Neural cell (in vitro differentiated cells): ENCODE results near the gene EMC7. TPM values are rescaled to one million over a fixed set of nuclear protein-coding genes. Genes with fewer than 3 reads are reported as not detected.

Experiments used
- H2AFZ ChIP-seq: fragments of 200-600, 300-800 bp; sonication (generic), shearing (Covaris generic); 2 replicates; pipeline ENCODE4 v1.6.0; 2014; ENCODE audit warnings: low read depth, mild to moderate bottlenecking, antibody characterized with exemption, low read length, moderate library complexity
- H3F3A ChIP-seq: fragments of 200-600 bp; shearing (Covaris generic); 2 replicates; pipeline ENCODE4 v1.6.1; 2016; ENCODE audit warnings: mild to moderate bottlenecking, moderate library complexity, mixed read lengths, antibody characterized with exemption, low read length; ENCODE audit not compliant: insufficient read depth, poor library complexity, severe bottlenecking
- H3K27ac ChIP-seq: fragments of 200-600, 300-800 bp; sonication (generic), shearing (Covaris generic); 2 replicates; pipeline ENCODE4 v1.5.1; 2014; ENCODE audit warnings: mild to moderate bottlenecking, low read length, moderate library complexity
- H3K27me3 ChIP-seq: fragments of 300-800, 200-600 bp; sonication (generic), shearing (Covaris generic); 2 replicates; pipeline ENCODE4 v1.6.0; 2014; ENCODE audit warnings: mild to moderate bottlenecking, low read depth, low read length, moderate library complexity; ENCODE audit not compliant: insufficient read depth
- H3K36me3 ChIP-seq: fragments of 300-800, 200-600 bp; sonication (generic), shearing (Covaris generic); 2 replicates; pipeline ENCODE4 v1.5.1; 2014; ENCODE audit warnings: mild to moderate bottlenecking, antibody characterized with exemption, low read length, moderate library complexity; ENCODE audit not compliant: insufficient read depth
- H3K4me2 ChIP-seq: fragments of 300-800, 200-600 bp; sonication (generic), shearing (Covaris generic); 2 replicates; pipeline ENCODE4 v1.6.0; 2014; ENCODE audit warnings: mild to moderate bottlenecking, low read length
- H3K4me3 ChIP-seq: fragments of 300-800, 200-600 bp; sonication (generic), shearing (Covaris generic); 2 replicates; pipeline ENCODE4 v1.5.1; 2014; ENCODE audit warnings: mild to moderate bottlenecking, low read length, moderate library complexity
- H3K79me2 ChIP-seq: fragments of 200-600 bp; shearing (Covaris generic); replicated peaks from 2 replicates; pipeline ENCODE4 v1.6.0; 2014; ENCODE audit warnings: mild to moderate bottlenecking, low read length, moderate library complexity; ENCODE audit not compliant: insufficient read depth
- H3K9ac ChIP-seq: fragments of 300-800, 200-600 bp; sonication (generic), shearing (Covaris generic); 2 replicates; pipeline ENCODE4 v1.6.1; 2016; ENCODE audit warnings: mild to moderate bottlenecking, low read length, mixed read lengths
- H3K9me2 ChIP-seq: fragments of 200-600 bp; shearing (Covaris generic); 2 replicates; pipeline ENCODE4 v1.6.1; 2016; ENCODE audit warnings: mild to moderate bottlenecking, low read length, mixed read lengths; ENCODE audit not compliant: insufficient read depth
- H3K9me3 ChIP-seq: fragments of 200-600, 300-800 bp; sonication (generic), shearing (Covaris generic); 2 replicates; pipeline ENCODE4 v1.6.1; 2016; ENCODE audit warnings: mild to moderate bottlenecking, mixed run types, low read length, moderate library complexity, mixed read lengths
- H4K20me1 ChIP-seq: fragments of 200-600 bp; shearing (Covaris generic); 2 replicates; pipeline ENCODE4 v1.6.1; 2016; ENCODE audit warnings: mild to moderate bottlenecking, mixed run types; ENCODE audit not compliant: insufficient read depth
- CTCF ChIP-seq: fragments of 450-650 bp; IDR thresholded peaks from 2 replicates; pipeline ENCODE4 v1.5.1; 2014; ENCODE audit warnings: antibody characterized with exemption, mild to moderate bottlenecking, moderate library complexity; ENCODE audit not compliant: poor library complexity, severe bottlenecking
- EP300 ChIP-seq: fragments of 450-650 bp; conservative IDR thresholded peaks from 2 replicates; pipeline ENCODE4 v1.6.1; 2014; ENCODE audit warnings: antibody characterized with exemption, mild to moderate bottlenecking, moderate library complexity; ENCODE audit not compliant: poor library complexity, severe bottlenecking
- EZH2 ChIP-seq: fragments of 200-600, 300-800 bp; shearing (Covaris generic), sonication (generic); IDR thresholded peaks from 2 replicates; pipeline ENCODE4 v1.6.1; 2014; ENCODE audit warnings: antibody characterized with exemption, low read length, borderline replicate concordance, mild to moderate bottlenecking; ENCODE audit not compliant: insufficient read depth, poor library complexity, severe bottlenecking
- MXI1 ChIP-seq: fragments of 450-650 bp; conservative IDR thresholded peaks from 2 replicates; pipeline ENCODE4 v1.6.1; 2014; ENCODE audit warnings: antibody characterized with exemption, mild to moderate bottlenecking; ENCODE audit not compliant: poor library complexity, severe bottlenecking
- POLR2AphosphoS5 ChIP-seq: IDR thresholded peaks from 2 replicates; pipeline ENCODE4 v1.6.1; 2012
- RAD21 ChIP-seq: fragments of 450-650 bp; conservative IDR thresholded peaks from 2 replicates; pipeline ENCODE4 v1.6.1; 2014; ENCODE audit warnings: antibody characterized with exemption, mild to moderate bottlenecking, moderate library complexity
- REST ChIP-seq: IDR thresholded peaks from 2 replicates; pipeline ENCODE4 v1.6.1; 2012; ENCODE audit warnings: borderline replicate concordance
- SMC3 ChIP-seq: fragments of 450-650 bp; conservative IDR thresholded peaks from 2 replicates; pipeline ENCODE4 v1.6.1; 2014; ENCODE audit warnings: antibody characterized with exemption, mild to moderate bottlenecking, moderate library complexity; ENCODE audit not compliant: poor library complexity
- TAF1 ChIP-seq: IDR thresholded peaks from 2 replicates; pipeline ENCODE4 v1.6.1; 2012; ENCODE audit warnings: low read depth
- polyA plus RNA-seq: library from polyadenylated mRNA; depleted of rRNA; stranded (reverse); fragments of >200 nt; gene quantifications from 2 replicates; pipeline ENCODE4 v1.2.3, GENCODE V29; 2014

EMC7 gene
- polyA plus RNA-seq, 1 donor from 2014 or later, result 65.7 TPM

GRCh38 chr15:34084086-34084485 is 17.6 kb downstream of the EMC7 start:
- no peaks in the 10 kb centered on the region for H3K79me2 ChIP-seq
- H4K20me1 ChIP-seq, result no peaks in the 10 kb centered on the region
- H3K27ac ChIP-seq, result no peak overlapping the region
- no peaks in the 10 kb centered on the region for H3K9me2 ChIP-seq
- TF ChIP-seq EP300, result no peak
- TF ChIP-seq MXI1, result no peak
- no peak for TF ChIP-seq REST
- no peak for TF ChIP-seq RAD21
- no peak for TF ChIP-seq EZH2
- no peak for TF ChIP-seq CTCF
- no peak for TF ChIP-seq POLR2AphosphoS5
- TF ChIP-seq TAF1, result no peak
- TF ChIP-seq SMC3, result no peak
- H3K4me3 ChIP-seq, result no peak overlapping the region
- H2AFZ ChIP-seq, result no peak overlapping the region
- H3F3A ChIP-seq, result no peaks in the 10 kb centered on the region
- H3K27me3 ChIP-seq, result no peaks in the 10 kb centered on the region
- no peak overlapping the region for H3K4me2 ChIP-seq
- no peak overlapping the region for H3K9ac ChIP-seq
- H3K36me3 ChIP-seq, result no peaks in the 10 kb centered on the region
- H3K9me3 ChIP-seq, result no peaks in the 10 kb centered on the region

- H3K4me2 ChIP-seq, result no peak overlapping the region
- H2AFZ ChIP-seq, result no peak overlapping the region
- H3K9me2 ChIP-seq, result no peaks in the 10 kb centered on the region
- H3K27me3 ChIP-seq, result no peaks in the 10 kb centered on the region
- H3K9ac ChIP-seq, result no peak overlapping the region
- H3K79me2 ChIP-seq, result no peaks in the 10 kb centered on the region
- no peak overlapping the region for H3K27ac ChIP-seq
- no peaks in the 10 kb centered on the region for H3K9me3 ChIP-seq
- no peaks in the 10 kb centered on the region for H3K36me3 ChIP-seq
- no peaks in the 10 kb centered on the region for H4K20me1 ChIP-seq
- H3F3A ChIP-seq, result no peaks in the 10 kb centered on the region
- TF ChIP-seq TAF1, result no peak
- TF ChIP-seq REST, result no peak
- no peak for TF ChIP-seq EP300
- no peak for TF ChIP-seq SMC3
- no peak for TF ChIP-seq MXI1
- no peak for TF ChIP-seq POLR2AphosphoS5
- no peak for TF ChIP-seq RAD21
- TF ChIP-seq EZH2, result no peak
- no peak overlapping the region for H3K4me3 ChIP-seq
These were observed 21.8 kb downstream of the EMC7 start for GRCh38 chr15:34079904-34080303.
